Activated naive CD4-positive, alpha-beta T cell treated with Interleukin-2 at 50 U/mL for 16 hours (primary cell): Measurements from ENCODE around the gene CTNNA2.
"Not testable (repeated sequence)": the region's sequence is repeated elsewhere in the genome, so short reads cannot be mapped to it uniquely, and the experiment has no call there.

ENCODE experiments used
- DNase-seq: peaks from one replicate; pipeline ENCODE4 v3.0.0-alpha.2; 2020

Gene CTNNA2

DNA sequence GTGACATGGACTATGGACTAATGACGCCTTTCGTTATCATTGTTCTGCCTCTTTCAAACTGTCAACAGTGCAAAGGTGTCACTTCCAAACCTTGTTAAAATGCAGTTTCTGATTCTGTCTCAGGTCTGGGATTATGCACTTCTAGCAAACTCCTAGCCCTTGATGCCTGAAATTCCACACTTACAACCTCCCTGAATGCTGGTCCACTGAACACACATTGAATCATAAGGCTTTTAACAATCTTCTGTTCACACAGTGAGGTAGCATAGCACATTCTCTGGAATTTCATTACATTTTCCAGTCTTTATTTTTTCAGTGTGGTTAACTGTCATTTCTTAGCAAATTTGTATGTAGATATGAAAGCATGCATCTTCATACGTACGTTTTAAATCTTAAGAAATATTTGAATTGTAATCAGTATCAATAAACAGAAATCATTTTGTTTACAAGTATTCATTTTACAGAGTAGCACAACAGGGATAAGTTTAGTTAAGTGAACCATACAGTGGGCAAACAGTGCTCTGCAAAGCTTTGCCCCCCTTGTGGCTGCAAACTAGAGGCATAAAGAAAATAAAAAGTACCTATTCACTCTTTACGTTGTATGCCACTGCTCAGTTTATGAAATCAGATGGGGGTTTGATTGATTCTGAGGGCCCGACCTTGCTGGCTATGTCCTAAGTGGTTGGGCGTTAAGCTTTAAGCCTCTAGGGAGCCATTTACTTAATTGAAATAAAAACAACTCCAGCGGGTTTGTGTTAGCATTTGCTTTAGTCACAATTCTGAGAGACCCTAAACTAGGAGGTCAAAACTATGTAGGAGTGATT is 540.9 kb downstream of the CTNNA2 start:
- DNase-seq, result no peak

DNA sequence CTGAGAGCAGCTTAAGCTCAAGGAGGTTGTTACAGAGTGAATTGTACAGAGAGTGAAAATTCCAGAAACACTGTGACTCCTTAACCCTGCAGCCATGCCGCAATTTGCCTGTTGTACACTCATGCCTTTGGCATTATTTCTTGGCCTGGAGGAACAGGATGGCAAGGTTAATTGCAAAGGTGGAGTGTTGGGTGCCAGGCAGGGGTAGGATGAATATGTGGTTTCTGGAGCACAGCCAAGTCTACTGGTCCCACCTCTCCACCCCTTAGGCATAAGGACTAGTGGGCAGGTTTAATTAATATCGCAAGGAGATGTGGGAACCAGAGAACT is 541.5 kb downstream of the CTNNA2 start:
- DNase-seq, result no peak

DNA sequence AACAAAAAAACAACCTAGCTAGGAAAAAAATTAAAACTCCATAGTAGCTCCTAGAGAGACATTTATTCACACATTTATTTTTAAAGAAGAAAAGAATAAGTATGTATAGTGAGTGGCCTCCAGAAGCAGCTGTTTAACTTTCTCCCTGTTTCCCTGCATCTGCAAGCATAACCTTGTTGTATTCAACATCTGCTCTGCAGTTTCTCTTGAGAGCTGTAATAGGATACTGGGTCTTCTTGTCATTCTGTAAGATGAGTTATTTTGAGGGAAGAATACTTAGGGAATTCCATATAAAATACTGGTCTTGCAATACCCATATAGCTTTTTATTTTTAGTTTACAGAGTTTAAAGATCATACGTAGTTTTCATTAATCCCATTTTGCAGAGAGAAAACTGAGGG is 545.1 kb downstream of the CTNNA2 start:
- no peak for DNase-seq

DNA sequence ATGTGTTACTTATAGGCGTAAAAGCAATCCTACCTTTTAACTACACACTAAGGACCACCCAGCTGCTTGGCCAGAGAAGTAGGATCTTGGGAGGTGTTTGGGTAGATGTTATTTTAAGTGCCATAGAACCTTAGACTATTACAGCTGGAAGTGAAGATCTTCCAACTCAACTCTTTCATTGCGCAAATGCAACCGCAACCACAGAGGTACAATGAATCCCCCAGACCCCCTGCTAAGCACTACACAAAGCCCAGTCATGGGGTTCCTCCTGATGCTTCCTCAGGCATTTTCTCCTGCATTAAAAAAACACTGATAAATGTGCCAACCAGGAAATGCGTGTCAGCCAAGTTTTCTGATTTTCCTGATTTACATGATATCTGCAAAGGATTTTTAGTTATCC is 545.7 kb downstream of the CTNNA2 start:
- no peak for DNase-seq

DNA sequence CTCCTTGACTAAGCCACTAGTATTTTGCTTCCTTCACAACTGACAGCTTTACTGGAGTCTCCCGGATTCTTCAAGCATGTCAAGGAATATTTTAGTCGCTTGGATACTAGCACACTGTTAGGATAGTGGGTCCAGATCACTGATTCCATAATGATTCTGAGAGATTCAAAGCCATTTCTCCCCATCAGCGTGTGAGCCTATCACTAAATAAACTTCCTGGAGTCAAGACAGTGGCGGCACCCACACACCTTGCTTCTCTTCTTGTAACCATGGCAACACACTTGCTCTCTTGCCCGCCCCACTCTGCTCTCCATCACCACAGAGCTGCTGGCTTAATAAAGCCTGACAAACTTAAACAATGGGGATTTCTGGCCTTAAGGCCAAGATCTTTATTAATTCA is 546.6 kb downstream of the CTNNA2 start:
- DNase-seq, result no peak

DNA sequence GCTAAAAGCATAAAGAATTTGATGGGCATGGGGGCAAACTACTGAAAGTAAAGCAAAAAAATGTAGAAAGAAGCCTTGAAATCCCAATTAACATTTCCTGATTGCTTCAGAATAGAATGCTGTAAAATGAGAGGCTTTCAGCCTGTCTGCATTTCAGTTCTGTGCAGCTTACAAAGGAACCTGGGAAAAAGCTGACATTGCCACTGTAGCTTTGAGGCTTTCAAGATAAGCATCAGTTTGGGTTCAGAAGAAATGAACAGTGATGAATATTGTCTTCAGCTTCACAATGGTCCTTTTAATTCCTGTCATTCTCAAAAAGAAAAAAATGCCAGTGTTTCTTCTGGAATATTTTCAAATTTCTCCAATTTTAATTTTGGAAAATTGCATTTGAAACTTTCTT is 549.0 kb downstream of the CTNNA2 start:
- no peak for DNase-seq

DNA sequence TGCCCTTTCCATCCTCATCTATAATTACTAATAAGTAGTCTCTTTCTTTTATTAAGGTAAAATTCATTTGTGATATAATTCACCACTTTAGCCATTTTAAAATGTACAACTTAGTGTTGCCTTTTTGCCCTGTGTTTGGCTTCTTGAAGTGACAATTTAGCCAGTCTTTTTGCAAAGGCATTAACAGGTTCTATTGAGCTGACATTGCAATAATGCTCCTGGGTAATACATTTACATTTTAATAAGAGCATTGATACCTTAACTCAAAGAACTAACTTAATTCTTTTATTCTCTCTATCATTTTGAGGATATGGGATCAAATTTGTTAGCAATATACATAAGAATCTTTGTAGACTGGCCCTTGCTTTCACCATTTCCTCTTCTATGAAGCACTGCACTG is 549.4 kb downstream of the CTNNA2 start:
- DNase-seq, result no peak

DNA sequence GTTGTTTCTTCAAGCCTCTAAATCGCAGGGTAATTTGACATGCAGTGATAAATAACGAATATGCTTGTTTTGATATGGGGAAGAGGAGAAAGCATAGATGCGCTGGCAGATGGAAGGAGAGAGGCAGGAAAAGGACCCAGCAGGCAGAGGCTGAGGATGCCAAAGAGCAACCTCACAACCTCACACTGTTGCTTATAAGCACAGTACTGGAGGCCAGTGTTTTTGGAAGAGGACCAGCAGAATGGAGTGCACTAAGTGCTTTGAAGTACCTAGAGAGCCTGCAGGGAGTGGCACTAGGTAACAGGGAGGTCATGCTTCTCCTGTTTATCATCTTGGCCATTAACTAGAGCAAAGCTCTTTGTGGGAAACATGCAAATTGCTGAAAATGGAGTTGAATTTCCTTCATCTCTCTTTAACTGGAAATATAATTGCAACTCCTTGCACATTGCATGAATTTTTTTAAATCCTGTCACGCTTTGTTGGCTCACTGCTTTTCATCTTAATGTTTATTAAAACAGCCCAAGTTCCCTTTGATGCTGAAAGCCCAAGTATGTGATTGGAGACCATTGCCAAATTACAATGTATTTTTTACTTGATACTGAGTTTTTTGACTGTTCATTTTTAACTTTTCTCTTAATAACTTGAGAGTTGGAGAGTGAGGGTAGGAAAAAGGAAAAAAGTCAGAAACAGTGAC is 555.3 kb downstream of the CTNNA2 start:
- no peak for DNase-seq

DNA sequence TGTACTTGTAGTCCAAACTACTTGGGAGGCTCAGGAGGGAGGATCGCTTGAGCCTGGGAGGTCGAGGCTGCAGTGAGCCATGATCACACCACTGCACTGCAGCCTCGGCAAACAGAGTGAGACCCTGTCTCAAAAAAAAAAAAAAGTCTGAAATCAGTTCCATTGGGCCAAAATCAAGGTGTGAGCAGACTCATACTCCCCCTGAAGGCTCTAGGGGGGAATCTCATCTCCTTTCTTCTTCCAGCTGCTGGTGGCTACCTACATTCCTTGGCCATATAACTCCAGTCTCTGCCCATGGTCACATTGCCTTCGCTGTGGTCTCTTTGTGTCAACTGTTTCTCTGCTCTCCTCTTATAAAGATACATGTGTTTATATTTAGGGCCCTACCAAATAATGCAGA is 557.7 kb downstream of the CTNNA2 start:
- no peak for DNase-seq

DNA sequence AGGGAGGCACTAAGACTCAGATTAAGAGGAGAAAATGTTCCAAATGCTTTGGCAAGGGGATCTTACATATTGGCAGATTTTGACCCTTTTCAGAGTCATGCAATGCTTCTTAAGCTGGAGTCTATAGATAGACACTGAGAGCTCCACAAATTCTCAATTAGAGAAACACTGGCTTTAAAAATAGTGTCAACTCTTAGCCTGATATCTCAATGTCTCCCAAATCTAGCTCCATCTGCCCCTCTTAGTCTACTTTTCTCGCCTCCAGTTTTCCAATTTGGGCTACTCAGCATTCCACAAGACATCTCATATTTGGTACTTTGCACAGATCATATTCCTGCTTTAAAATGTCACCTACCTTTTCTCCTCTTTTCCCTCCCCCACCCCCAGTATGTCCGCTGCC is 559.1 kb downstream of the CTNNA2 start:
- DNase-seq, result no peak

DNA sequence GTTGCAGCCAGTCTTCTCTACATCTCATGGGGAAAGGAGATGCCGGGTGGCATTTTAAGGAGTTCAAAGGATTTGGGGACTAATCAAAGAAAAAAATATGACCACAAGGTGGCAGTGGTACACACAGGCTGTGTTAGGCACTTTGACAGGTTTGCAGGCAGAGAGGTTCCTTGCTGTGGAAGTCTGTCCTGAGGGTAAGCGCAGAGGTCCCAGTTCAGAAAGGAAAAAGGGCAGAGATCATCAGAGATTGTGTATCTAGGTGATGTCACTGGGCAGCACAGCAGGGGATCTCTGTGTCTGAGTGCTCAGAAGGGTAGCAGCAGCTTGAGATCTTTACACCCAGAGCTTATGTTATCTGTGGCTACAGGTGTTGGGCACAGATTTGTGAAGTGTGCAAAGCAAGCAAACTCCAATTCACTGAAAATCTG is 560.3 kb downstream of the CTNNA2 start:
- no peak for DNase-seq

DNA sequence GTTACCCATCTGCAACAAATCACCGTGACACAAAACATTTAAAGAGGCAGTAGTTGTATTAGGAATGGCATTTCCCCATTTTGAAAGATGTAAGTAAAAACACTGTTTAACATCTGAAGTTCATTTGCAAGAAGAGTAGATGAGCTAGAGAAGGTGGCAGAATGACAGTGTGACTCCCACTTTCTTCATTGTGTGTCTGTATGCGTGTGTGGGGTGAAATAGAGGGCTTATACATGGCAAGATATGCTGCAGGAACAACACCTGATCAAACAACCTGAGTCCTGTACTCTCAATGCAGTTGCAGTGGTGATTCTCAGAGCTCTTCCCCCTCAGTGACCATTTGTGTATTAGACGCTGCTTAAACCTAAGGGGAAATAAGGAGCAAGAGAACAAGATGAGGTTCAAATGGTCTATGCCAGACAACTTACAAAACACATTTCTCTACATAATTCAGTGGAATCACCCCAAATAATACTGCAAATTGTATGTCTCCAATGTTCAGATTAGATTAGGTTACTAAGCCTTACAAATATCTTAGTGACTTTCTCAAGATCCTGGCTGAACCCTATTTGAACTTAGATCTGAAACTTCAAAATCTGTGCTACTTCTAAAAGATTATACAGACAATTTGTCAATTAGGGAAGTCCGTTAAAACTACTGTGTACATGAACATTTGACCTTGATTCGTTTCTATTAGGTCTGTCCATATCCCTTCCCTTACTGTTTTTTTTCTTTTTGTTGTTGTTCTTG is 561.6 kb downstream of the CTNNA2 start:
- no peak for DNase-seq

DNA sequence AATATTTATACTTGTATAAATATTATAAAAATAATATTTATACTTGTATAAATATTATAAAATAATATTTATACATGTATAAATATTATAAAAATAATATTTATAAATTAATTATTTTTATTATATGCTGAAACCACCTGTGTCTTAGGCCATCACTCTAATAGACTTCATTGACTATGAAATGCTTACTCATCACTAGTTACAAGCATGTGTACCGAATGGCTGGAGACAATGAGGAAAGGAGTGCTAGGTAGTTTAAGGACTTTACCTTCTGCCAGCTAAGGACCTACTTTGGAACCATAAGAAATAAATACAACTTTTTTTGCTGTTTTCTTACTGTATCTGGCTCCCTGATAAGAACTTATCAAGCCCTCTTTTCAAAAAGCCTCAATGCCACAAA is 562.9 kb downstream of the CTNNA2 start:
- no peak for DNase-seq

DNA sequence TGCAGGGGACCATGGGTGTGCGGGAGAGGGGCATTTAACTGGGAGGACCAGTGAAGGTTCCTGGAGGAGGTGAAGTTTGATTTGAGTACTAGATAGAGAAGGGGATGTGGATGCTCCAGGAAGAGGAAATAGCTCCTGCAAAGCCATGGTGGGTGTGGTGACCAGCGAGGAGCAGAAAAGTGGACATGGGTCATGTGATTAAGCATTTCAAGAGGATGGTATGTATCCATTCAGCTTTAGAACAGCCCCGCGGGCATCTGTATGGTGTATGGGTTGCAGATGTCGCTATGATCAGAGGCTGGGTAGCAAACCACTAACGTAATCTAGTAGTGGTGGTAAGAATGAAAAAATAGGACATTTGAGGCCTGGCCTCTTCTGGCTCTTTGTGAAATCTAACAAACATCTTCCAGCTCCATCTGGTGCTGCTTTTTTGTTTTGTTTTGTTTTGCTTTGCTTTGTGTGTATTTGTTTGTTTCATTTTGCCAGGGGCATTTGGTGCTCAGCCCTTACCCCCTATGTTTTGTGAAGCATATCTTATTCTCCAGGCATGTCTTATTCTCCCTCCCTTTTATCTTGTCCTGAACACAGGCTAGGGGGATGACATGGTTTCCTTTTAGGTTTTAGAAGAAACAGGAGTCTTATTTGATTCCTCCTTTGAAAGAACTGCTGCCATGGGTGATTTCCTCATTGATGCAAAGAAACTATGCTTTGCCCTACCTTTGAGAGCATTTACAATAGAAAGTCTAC is 565.6 kb downstream of the CTNNA2 start:
- DNase-seq, result no peak

DNA sequence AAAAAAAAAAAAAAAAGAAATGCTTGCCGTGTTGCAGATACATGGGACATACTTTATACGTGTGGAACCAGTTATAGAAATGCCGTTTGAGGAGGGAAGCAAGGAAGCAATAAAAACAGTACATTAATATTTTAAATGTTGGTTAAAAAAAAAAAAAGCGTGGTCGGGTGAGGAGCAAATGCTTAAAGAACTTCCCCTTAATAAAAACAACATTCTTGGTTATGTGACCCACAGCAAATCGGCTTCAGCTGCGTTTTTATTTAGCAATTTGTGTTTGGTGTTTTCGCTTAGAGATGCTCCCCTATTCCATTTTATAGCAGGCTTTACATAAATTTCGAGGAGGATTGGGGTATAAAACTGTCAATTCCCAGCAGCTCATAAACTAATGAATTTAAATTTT is 568.1 kb downstream of the CTNNA2 start:
- no peak for DNase-seq

DNA sequence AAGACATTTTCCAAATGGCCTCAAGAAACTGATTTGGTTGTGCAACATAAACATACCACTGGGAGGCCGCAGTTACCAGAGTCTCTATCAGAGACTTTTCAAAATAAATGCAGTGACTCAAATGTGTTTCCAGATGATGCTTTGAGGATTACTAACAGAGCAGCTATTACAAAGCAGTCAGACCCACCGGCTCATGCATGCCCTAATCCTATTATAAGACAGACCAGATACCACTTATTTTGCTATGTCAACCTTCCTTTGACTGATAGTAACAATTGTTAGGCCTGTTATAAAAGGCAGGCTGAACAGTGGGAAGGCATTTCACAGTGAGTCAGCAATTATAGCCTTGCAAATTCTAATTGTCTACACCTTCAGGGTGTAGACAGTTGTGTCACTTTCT is 574.0 kb downstream of the CTNNA2 start:
- DNase-seq, result no peak

DNA sequence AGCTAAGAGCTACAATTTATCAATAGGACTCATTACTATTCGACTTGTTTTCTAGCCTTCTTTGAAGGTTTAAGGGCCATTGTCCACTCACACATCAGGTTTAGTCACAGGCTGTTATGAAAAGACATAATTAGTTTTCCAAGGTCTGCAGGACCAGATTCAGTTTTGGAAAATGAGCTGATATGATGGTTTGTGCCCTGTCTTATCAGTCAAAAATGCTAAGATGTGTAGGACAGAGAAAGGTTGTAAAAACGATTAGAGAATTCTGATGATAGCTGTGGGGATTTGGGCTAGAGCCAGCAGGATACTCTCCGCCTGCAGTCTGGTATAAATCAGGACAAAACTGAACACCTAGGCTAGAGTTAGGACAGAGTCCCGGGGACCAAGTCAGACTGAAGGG is 578.4 kb downstream of the CTNNA2 start:
- no peak for DNase-seq

DNA sequence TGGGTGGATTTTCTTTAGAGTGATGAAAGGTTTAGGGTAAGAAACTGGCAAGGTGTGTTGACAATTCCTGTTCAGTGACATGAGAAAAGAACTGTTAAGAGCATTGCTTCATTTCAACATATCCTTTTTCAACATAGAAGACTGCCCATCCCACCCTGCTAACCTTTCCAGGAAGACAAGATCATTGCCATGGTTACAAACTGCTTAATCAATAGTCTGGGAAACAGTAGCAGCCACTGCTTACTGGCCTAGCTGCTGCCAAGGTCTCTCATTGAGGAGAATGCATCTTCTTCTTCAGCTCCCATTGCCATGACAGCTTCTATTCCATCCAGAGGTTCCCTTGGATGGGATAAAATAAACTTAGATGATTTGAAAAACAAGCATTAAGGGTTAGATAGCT is 579.6 kb downstream of the CTNNA2 start:
- DNase-seq, result no peak

DNA sequence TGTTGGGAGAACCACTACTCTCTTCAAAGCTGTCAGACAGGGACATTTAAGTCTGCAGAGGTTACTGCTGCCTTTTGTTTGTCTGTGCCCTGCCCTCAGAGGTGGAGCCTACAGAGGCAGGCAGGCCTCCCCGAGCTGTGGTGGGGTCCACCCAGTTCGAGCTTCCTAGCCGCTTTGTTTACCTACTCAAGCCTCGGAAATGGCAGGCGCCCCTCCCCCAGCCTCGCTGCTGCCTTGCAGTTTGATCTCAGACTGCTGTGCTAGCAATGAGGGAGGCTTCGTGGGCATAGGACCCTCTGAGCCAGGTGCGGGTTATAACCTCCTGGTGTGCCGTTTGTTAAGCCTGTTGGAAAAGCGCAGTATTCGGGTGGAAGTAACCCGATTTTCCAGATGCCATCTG is 585.7 kb downstream of the CTNNA2 start:
- not testable (repeated sequence) for DNase-seq

DNA sequence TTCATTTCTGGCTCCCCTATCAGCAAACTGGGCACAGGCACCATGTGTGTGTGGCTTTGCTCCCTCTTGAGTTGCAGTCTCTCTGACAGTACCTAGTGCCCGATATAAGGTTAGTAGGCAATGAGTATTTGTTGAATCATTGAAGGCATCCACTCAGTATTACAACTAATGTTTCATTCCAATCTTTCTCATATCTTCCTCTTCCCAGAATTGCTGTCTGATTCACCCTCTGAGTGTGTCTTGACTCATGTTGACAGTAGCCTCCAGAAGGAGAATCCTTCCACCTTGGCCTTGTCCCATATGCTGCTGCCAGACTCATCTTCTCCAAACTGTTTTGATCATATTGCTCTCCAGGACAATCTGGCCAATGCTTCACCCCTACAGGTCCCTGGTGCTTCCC is 589.2 kb downstream of the CTNNA2 start:
- no peak for DNase-seq

DNA sequence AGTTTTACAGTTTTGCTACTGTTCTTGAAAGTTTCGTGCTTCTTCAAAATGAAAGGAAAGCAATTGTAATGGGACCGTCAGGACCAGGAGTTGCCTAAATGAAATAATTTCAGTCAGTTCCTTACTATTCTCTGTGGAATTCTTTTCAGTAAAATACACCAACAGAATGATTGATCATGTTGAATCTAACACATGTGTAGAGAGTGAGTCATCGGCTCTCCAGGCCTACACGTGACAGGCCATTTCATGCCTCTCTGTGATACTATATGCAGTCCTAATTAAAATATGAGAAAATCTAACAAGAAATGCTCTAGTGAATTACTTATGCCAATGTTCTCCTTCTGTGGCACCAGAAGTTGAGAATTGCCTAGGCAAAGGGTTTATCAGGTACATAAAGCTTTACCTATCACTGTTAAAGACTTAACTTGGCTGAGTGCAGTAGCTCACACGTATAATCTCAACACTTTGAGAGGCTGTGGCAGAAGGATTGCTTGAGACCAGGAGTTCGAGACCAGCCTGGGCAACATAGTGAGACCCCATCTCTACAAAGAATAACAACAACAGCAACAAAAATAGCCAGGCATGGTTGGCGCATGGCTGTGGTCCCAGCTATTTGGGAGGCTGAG is 592.3 kb downstream of the CTNNA2 start:
- no peak for DNase-seq

DNA sequence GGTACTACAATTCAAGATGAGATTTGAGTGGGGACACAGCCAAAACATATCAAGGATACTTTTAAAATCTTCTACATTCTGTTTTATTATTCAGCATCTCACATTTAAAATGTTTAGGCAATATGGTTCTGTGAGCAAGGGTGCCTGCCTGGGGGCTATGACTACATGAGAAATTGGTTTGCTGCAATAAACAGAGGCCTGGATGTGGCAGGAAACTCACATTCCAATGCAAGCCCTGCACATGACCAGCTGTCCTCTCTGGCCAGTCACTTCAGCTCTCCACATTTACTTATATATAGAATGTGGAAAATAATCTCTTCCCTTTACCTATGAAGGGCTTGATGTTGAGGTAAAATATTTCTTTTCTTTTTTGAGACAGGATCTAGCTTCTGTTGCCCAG is 598.3 kb downstream of the CTNNA2 start:
- no peak for DNase-seq

DNA sequence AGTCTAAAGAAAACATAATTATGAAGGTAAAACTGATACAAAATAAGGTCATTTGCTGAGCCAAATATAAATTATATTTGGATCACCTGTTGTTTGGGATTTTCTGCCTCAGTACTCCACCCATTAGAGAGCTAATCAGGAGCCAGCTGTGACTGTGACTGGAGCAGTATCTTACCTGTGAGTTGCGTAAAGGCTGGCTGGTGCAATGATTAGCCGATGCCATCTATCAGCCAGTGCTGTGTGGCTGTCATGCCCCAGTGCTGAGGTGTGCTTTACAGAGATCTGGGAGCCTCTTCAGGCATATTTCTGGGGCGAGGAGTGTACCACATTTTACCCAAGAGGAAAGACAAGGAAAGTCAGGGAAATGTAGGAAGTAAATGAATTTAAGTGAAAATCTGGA is 599.9 kb downstream of the CTNNA2 start:
- no peak for DNase-seq
